Activated CD8-positive, alpha-beta memory T cell treated with anti-CD3 and anti-CD28 coated beads, Interleukin-2, amount 50 U/mL, for 1 hour (primary cell): ENCODE data around the gene STX17.
"Not testable (repeated sequence)": the region's sequence is repeated elsewhere in the genome, so short reads cannot be mapped to it uniquely, and the experiment has no call there.

Source experiments
- DNase-seq: peaks from one replicate; pipeline ENCODE4 v3.0.0-alpha.2; 2020; ENCODE audit errors: extremely low read depth

The STX17 gene

GRCh38 chr9:99970481-99970880 is 64.0 kb downstream of the STX17 start:
- no peak for DNase-seq

- DNase-seq: no peak
Measured at GRCh38 chr9:99971410-99971809, 65.0 kb downstream of the STX17 start.

- DNase-seq: no peak
Measured at GRCh38 chr9:99973455-99973854, 67.0 kb downstream of the STX17 start.

- DNase-seq: no peak
Measured at GRCh38 chr9:99977033-99977792, 70.8 kb downstream of the STX17 start.

- DNase-seq: no peak
Measured at GRCh38 chr9:99978221-99978620, 71.8 kb downstream of the STX17 start.

- DNase-seq: no peak
Measured at GRCh38 chr9:99980598-99980997, 74.1 kb downstream of the STX17 start.

- no peak for DNase-seq
Measured at GRCh38 chr9:99986642-99987041, 80.2 kb downstream of the STX17 start.

- not testable (repeated sequence) for DNase-seq
Measured at GRCh38 chr9:99990508-99990907, 84.1 kb downstream of the STX17 start.

GRCh38 chr9:99998266-99998665 is 91.8 kb downstream of the STX17 start:
- no peak for DNase-seq

- DNase-seq: no peak
Measured at GRCh38 chr9:99998866-99999265, 92.4 kb downstream of the STX17 start.

GRCh38 chr9:99999797-100000196 is 93.3 kb downstream of the STX17 start:
- no peak for DNase-seq

GRCh38 chr9:100011062-100011681 is 104.7 kb downstream of the STX17 start:
- no peak for DNase-seq

- no peak for DNase-seq
Measured at GRCh38 chr9:100012279-100012678, 105.8 kb downstream of the STX17 start.

GRCh38 chr9:100013573-100013972 is 107.1 kb downstream of the STX17 start:
- DNase-seq: no peak

- no peak for DNase-seq
Measured at GRCh38 chr9:100014846-100015245, 108.4 kb downstream of the STX17 start.

GRCh38 chr9:100019541-100019940 is 113.1 kb downstream of the STX17 start:
- no peak for DNase-seq
